OCI-M2 (cell line): ENCODE measurements around the gene CHCHD10.

Experiments used
- DNase-seq: peaks from one replicate; lab custom pipeline; 2025; ENCODE audit not compliant: unreplicated experiment; lab: John Stamatoyannopoulos, UW

The CHCHD10 gene

DNA sequence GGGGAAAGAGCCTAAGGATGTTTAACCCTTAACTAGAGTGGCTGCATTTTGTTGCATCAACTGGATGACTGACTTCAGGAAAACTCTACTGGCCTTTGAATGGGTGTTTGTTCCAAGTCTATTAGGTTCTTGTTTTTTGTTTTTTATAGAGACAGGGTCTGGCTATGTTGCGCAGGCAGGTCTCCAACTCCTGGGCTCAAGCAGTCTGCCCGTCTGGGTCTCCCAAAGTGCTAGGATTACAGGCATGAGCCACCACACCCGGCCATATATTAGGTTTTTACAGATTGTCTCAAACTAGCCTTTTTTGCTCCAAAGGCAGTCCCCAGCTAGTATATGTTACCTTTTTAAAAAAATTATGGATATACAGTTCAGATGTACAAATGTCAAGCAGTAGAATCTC is 20.1 kb upstream of the CHCHD10 start:
- DNase-seq, result no peak

DNA sequence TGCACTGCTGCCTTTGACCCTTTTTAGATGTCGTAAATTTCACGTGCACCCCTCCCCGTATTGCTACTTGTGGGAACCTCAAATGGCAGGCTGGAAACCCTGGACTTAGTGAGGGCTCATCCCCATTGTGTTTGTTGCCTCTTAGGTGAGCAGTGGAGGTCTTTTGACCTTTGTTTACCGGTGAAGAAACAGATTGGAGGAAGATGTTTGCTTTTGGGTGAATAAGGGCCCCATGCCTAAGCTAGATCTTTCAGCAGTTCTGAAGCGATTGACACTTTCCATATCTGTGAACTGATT is 19.8 kb upstream of the CHCHD10 start:
- DNase-seq, result no peak

DNA sequence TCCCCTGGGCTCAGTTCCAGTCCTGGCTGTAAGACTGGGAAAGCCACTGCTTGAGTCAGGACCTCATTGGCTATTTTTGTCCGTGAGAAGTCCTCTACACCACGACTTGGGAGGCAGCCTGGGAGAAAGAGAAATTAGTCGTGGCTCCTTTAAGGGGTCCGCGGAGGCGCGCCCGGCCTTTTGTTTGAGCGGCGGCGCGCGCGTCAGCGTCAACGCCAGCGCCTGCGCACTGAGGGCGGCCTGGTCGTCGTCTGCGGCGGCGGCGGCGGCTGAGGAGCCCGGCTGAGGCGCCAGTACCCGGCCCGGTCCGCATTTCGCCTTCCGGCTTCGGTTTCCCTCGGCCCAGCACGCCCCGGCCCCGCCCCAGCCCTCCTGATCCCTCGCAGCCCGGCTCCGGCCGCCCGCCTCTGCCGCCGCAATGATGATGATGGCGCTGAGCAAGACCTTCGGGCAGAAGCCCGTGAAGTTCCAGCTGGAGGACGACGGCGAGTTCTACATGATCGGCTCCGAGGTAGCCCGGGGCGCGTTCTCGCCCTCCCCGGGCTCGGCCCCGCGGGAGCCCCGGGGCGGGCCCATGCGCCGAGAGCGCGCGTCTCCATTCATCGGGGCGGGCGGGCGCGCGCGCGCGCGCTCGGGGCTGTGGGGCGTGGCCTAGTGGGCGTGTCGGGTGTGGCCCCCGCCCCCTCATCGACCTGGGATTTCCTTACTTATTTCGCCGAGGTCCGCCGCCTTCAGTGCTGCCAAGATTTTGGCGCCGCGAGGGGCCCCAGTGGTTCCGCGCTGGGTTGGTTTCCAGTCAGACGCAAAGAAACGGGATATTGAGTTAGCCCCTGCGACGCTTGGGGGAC is 19.2 kb upstream of the CHCHD10 start, which contains the start of gene SMARCB1:
TSS of gene SMARCB1 (plus strand) at position 215 of the 848 bp plus-strand sequence. CDS start at position 419, 204 bp downstream.
- DNase-seq, result no peak

DNA sequence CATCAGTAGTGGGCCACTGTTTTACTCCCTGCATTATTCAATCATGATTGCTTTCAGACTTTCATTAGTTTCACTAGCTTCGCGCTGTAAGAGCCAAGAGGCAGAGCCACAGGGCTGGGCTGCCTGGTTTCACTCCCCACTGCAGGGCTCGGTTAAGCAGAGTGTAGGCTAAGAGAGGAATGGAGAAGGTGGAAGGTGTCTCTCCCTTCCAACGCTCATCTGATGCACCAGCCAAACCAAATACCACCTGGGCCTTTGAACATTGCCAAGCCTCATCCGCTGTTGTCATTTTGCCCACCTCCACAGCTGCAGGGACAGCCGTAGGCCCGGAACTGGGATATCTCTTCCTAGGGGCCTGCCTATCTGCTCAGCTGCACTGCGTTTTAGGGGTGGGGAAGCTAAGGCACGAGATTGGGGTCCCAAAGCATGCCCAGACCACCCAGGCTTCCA is 18.5 kb upstream of the CHCHD10 start:
- DNase-seq, result no peak

DNA sequence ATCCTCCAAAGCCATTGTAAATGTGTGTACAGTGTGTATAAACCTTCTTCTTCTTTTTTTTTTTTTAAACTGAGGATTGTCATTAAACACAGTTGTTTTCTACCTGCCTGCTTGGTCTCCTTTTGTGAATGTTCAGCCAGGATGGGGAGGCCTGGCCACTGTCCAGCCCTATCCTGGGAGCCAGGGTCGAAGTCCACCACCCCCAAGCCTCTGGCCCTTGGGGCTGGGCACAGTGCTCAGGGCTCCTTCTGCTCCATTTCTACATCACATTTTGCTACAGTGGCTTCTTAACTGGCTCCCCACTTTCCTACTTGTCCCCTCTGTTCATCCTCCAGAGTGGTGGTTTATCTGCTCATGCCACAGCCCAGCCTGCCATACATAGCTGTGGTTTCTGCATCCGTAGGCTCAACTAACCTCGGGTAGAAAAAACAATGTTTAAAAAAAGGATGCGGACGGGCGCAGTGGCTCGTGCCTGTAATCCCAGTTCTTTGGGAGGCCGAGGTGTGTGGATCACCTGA is 16.5 kb upstream of the CHCHD10 start:
- DNase-seq, result no peak

DNA sequence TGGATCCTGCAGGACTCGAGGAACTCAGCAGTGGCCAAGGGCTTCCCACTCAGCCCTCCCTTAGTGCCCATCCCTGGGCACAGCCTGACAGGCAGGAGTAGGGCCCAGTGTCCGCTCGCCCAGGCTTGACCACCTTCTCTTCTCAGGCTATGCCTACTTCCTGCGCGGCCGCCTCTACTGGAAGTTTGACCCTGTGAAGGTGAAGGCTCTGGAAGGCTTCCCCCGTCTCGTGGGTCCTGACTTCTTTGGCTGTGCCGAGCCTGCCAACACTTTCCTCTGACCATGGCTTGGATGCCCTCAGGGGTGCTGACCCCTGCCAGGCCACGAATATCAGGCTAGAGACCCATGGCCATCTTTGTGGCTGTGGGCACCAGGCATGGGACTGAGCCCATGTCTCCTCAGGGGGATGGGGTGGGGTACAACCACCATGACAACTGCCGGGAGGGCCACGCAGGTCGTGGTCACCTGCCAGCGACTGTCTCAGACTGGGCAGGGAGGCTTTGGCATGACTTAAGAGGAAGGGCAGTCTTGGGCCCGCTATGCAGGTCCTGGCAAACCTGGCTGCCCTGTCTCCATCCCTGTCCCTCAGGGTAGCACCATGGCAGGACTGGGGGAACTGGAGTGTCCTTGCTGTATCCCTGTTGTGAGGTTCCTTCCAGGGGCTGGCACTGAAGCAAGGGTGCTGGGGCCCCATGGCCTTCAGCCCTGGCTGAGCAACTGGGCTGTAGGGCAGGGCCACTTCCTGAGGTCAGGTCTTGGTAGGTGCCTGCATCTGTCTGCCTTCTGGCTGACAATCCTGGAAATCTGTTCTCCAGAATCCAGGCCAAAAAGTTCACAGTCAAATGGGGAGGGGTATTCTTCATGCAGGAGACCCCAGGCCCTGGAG is 15.7 kb upstream of the CHCHD10 start:
- no peak for DNase-seq

DNA sequence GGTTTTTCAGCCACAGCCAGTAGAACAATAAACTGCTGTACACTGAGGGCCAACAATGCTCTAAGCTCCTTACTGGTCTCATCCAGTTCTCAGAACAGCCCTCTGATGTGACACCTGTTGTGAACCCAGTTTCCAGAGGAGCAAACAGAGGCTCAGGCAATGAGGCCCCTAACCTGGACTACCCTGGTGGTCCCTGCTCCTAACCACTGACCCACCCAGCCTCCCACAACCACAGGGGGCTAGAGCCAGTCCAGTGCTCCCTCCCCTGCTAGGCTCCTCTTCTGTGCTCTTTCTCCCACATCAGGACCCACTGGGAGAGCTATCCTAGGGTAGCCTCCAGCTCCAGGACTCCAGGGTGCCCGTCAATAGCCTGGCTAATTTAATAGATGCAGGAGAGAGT is 14.9 kb upstream of the CHCHD10 start:
- DNase-seq, result no peak

DNA sequence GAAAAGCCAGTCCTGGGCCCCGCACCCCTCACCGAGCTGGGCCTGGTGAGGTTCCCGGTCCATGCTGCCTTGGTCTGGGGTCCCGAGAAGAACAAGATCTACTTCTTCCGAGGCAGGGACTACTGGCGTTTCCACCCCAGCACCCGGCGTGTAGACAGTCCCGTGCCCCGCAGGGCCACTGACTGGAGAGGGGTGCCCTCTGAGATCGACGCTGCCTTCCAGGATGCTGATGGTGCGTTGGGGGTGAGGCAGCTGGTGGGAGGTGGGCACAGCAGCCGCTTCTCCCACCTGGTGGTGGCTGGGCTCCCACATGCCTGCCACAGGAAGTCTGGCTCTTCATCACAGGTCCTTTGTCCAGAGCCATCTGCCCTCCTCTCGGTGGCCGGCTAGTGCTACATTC is 14.5 kb upstream of the CHCHD10 start:
- no peak for DNase-seq

DNA sequence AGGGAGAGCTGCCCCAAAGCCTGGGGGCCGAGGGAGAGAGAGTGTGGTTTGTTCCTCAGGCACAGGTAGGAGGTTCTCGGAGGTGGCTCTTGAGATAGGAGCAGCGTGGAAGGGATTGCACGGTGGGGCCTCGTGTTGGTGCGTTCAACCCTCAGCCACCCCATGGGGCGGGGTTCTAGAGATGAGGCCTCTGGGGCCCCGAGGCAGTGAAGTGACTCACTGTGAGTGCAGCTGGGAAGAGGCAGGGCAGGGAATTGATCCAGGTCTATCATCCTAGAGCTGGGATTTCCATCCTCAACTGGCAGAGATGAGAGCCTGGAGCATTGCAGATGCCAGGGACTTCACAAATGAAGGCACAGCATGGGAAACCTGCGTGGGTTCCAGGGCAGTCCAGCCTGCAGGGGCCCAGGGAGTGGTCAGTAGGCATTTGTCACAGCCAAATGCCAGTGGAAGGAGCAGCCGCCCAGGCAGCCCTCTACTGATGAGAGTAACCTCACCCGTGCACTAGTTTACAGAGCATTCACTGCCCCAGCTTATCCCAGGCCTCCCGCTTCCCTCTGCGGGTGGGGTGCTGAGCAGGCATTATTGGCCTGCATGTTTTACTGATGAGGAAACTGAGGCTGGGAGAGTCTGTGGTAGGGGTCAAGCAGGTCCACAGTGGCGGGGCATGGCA is 13.9 kb upstream of the CHCHD10 start:
- DNase-seq, result no peak

DNA sequence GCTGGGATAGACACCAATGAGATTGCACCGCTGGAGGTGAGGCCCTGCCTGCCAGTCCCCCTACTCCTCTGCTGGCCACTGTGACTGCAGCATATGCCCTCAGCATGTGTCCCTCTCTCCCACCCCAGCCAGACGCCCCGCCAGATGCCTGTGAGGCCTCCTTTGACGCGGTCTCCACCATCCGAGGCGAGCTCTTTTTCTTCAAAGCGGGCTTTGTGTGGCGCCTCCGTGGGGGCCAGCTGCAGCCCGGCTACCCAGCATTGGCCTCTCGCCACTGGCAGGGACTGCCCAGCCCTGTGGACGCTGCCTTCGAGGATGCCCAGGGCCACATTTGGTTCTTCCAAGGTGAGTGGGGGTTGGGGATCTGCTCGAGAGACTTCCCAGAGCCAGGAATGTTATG is 13.3 kb upstream of the CHCHD10 start:
- no peak for DNase-seq

DNA sequence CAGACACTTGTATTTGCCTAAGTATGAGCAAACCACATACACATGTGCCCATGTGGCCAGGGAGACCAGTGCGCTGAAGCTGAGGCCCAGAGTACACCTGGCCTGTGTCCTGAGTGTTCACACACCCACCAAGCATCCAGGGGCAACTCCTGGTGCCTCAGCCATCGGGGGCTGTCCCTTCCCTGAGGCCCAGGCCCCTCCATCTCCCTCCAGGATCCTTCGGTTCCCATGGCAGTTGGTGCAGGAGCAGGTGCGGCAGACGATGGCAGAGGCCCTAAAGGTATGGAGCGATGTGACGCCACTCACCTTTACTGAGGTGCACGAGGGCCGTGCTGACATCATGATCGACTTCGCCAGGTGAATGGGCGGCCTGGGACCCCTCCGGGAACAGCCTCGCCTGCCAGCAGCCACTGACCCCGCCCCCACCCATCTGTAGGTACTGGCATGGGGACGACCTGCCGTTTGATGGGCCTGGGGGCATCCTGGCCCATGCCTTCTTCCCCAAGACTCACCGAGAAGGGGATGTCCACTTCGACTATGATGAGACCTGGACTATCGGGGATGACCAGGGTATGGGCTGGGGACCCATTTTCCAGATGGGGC is 12.5 kb upstream of the CHCHD10 start:
- DNase-seq, result no peak

DNA sequence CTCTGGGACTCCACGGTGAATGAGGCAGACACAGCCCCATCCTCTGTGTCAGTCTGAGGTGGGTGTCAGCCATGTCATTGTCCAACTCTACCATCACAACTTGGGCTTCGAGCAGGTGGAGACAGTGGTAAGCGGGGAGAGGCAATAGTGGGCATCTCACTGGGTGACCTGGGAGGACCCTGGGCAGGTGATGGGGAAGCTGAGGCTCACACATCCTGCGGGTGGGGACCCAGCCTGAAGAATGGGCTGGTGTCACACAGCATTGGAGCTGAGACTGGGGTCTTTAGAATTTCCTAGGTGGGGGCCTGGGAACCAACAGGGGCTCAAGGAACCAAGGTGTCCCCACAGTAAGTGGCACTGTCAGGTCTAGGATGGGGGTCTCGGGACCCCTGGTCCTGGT is 12.0 kb upstream of the CHCHD10 start:
- no peak for DNase-seq

DNA sequence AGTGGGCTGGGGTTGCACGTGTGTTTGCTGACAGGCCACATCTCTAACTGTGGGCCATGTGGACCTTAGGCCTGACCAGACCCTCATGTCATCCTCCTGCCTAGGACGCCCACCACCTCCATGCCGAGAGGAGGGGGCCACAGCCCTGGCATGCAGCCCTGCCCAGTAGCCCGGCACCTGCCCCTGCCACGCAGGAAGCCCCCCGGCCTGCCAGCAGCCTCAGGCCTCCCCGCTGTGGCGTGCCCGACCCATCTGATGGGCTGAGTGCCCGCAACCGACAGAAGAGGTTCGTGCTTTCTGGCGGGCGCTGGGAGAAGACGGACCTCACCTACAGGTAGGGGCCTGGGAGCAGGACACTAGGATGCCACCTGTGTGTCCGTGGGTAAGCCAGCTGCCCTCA is 11.3 kb upstream of the CHCHD10 start:
- DNase-seq, result no peak

DNA sequence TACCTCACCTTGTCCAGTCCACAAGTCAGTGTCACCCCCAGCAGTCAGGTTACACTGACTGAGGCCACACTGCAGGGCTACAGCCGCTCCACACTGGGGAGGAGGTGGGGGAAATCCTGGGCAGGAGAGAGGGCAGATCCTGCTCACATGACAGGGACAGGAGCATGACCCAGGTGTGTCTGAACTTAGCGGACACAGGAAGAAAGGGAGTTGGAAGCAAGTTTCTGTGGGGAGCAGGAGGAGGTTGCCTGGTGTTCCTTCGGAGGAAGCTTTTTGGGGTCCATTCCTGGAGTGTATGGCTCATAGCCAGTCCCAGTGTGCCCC is 10.8 kb upstream of the CHCHD10 start:
- DNase-seq, result no peak

DNA sequence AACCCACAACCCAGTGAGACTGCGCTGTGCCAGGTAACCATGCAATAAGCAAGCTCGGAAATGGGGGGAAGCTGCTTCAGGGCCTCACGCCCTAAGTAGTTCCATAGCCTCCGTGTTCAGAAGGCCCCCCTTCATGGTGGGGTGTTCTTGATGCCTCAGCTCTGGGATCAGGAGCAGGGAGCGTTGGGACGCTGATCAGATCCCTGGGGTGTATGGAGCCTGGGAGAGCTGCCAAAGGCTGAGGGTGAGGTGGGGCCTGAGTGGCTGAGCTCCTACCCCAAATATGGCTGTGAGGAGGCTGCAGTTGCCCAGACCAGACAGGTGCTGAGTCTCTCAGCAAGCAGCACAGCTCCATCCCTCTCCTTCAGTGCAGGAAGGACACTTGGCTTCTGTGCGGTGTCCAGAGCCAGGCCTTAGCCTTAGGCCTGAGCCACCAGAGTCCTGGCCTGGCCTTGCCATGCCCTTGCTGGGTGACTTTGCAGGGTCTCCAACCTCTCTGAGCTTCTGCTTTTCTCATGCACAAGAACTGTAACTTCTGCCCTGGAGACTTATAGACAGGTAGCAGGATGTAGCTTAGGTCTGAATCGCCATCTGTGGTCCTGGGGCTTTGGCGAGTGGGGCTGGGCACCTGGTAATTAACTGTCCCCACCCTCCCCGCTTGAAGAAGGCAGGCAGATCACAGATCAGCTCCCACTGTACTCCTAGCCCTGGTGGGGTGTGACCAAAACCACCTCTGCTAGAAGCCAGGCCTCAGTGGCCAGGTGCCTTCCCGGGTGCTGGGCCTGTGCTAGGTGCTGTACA is 10.2 kb upstream of the CHCHD10 start:
- DNase-seq, result no peak

DNA sequence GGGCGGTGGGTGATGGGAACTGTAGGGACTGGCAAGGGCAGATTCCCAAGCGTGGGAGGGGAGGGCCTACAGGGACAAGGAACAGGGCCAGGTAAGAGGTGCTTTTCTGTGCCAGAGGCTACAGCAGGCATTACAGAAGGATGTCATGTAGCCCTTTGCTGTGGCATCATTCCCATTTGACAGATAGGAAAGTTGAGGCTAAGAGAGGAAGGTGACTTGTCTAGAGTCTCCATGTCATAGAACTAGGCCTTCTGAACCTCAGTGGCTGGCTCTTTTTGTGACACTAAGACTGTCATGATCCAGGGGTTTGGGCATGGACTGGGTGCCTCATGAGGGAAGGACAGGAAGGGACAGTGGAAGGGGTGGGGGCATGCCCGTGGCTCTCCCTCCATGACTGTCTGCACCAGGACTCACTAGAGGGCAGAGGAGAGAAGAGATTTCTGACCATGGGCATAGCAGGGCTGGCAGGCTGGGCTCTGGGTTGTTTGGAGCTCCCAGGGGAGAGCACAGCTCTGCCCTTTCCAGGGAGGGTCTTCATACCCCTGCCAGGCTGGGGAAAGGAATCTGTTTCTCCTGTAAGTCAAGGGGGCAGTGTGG is 8.1 kb upstream of the CHCHD10 start:
- DNase-seq, result no peak

DNA sequence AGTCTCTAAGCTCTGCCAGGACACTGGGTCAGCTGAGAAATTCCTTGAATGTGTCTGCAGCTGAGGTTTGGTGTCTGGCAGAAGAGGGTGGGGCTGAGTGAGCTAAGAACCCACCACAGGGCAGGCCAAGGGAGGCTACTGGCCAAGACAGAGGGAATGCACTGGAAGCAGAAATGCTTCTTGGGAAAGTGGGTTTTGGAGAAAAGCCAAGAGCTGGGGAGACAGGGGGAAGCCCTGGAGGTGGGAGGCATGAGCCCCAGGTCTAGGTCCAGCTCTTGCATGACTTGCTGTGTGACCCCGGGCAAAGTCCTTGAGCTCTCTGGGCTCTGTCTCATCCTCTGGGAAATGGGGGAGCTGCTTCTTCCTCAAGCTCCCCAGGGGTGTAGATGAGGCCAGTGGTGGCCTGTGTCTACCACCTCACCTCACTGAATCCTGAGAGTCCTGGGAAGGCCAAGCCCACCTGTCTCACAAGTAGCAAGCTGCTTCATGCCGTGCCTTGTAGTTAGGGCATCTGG is 7.2 kb upstream of the CHCHD10 start:
- DNase-seq, result no peak

DNA sequence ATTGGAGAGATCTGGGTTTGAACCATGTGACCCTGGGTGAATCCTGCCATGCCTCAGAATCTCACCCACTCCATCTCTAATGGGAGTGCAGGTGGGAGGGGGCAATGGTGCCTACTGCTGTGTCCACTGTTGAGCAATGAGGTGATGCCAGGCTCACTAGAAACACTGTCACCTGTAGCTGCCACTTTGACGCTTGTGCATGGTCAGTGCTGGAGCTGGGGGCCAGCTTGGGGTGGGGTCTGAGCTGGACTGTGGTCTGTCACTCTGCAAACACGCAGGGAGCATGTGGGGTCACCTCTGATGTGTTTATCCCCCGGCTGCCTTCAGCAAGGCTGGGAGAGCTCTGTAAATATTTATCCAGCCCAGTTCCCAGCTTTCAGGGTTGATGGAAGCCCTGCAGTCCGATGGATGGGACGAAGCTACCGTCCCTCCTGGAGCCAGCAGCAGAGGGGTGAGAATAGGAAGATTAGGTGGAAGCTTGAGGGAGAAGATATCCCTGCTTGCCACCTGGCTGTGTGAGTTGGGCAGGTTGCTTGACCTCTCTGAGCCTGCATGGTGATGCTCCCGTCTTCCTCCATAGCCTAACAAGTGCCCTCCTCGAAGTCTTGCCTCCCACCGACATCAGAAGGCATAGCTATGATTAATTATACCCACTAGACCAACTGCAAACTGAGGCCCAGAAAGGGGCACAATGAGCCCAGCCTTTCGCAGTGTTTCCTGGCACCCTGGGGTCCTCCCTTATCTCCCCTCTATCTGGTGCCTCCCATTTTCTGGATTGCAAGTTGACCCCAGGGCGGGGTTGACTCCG is 6.5 kb upstream of the CHCHD10 start:
- DNase-seq, result no peak
